BJ (cell line): ENCODE measurements around the gene GTF2H2. TPM values are rescaled to one million over a fixed set of nuclear protein-coding genes. Genes with fewer than 3 reads are reported as not detected.
"Not testable (repeated sequence)": the region's sequence is repeated elsewhere in the genome, so short reads cannot be mapped to it uniquely, and the experiment has no call there.

Experiments
- CTCF ChIA-PET: fragments of 350-600 bp; formaldehyde crosslinking; extraction: SDS; loops from one replicate; lab custom pipeline; 2021; ENCODE audit warnings: antibody characterized with exemption, inconsistent platforms; lab: Yijun Ruan, JAX
- POLR2A ChIA-PET: fragments of 300-600 bp; sonication (Branson Sonifier 250); formaldehyde crosslinking; extraction: SDS; loops from one replicate; lab custom pipeline; 2021; ENCODE audit warnings: antibody characterized with exemption; lab: Charles Lee
- DNase-seq: peaks from one replicate; pipeline ENCODE4 v3.0.0-alpha.2; 2011; ENCODE audit warnings: low read depth
- H3K27me3 ChIP-seq: 2 replicates; pipeline ENCODE4 v1.6.0; 2011; ENCODE audit warnings: low read length; ENCODE audit not compliant: control insufficient read depth, insufficient read depth
- H3K36me3 ChIP-seq: 2 replicates; pipeline ENCODE4 v1.5.1; 2011; ENCODE audit warnings: low read length; ENCODE audit not compliant: control insufficient read depth, insufficient read depth
- H3K4me3 ChIP-seq: 2 replicates; pipeline ENCODE4 v1.5.1; 2011; ENCODE audit warnings: low read depth, mild to moderate bottlenecking, control low read depth, low read length
- CTCF ChIP-seq: IDR thresholded peaks from 2 replicates; pipeline ENCODE4 v1.5.1; 2011; ENCODE audit warnings: low read depth, mild to moderate bottlenecking, control low read depth, inconsistent platforms, low read length, moderate library complexity; ENCODE audit not compliant: insufficient read depth
- polyA plus RNA-seq: library from polyadenylated mRNA; depleted of rRNA; stranded (reverse); fragments of >200 nt; gene quantifications from 2 replicates; pipeline ENCODE4 v1.2.3, GENCODE V29; 2011; rRNA removed

Gene GTF2H2
- polyA plus RNA-seq, 1 experiment: 2.5 TPM

- DNase-seq: no peak
- Histone ChIP-seq H3K36me3 (no peaks in the 10 kb centered on the region), H3K27me3 (peaks cover 2% of the 10 kb centered on the region; the same call in 1 of the 2 replicates), H3K4me3 (no peak overlapping the region)
- TF ChIP-seq CTCF: no peak
- CTCF ChIA-PET: no interaction called here
- POLR2A ChIA-PET: no interaction called here
Measured at GRCh38 chr5:71013575-71013974, 53.9 kb downstream of the GTF2H2 start.

GRCh38 chr5:71011194-71011792 lies 56.2 kb downstream of the GTF2H2 start:
- Histone ChIP-seq H3K27me3 (peaks cover 2% of the 10 kb centered on the region; the same call in 1 of the 2 replicates), H3K4me3 (no peak overlapping the region), H3K36me3 (no peaks in the 10 kb centered on the region)
- POLR2A ChIA-PET: no interaction called here
- no peak for TF ChIP-seq CTCF
- CTCF ChIA-PET: no interaction called here
- DNase-seq: no peak

- H3K27me3 ChIP-seq, CTCF ChIA-PET, H3K4me3 ChIP-seq, DNase-seq, H3K36me3 ChIP-seq, POLR2A ChIA-PET: not testable (repeated sequence)
Measured at GRCh38 chr5:71006983-71007382, 60.5 kb downstream of the GTF2H2 start.

Other genes with a start within 250 kb of the GTF2H2 start
- gene SERF1A, start 167.0 kb downstream of the GTF2H2 start, polyA plus RNA-seq: 0.96 and 1.5 TPM in 2 replicates
- 19.0 and 23.0 TPM in 2 replicates for gene SMN1, start 142.6 kb downstream of the GTF2H2 start, polyA plus RNA-seq
- 2.0 and 3.7 TPM in 2 replicates for gene NAIP, start 42.3 kb downstream of the GTF2H2 start, polyA plus RNA-seq